H1 (cell line): Measurements from ENCODE around the gene HOXC13.

ENCODE experiments used
- CBX8 ChIP-seq: fragments of 300-800, 300-1000 bp; sonication (generic); IDR thresholded peaks from 2 replicates; pipeline ENCODE4 v1.7.1; 2016; ENCODE audit warnings: low read depth, low read length, borderline replicate concordance
- CHD2 ChIP-seq: IDR thresholded peaks from 2 replicates; pipeline ENCODE4 v1.6.1; 2012; ENCODE audit warnings: low read length, improper control_type of control experiment
- EZH2 ChIP-seq: fragments of 200-600 bp; sonication (generic); IDR thresholded peaks from 2 replicates; pipeline ENCODE4 v1.7.1; 2012; ENCODE audit warnings: low read depth, mild to moderate bottlenecking, moderate library complexity, low read length, inconsistent platforms; ENCODE audit not compliant: severe bottlenecking
- JUN ChIP-seq: IDR thresholded peaks from 2 replicates; pipeline ENCODE4 v1.6.1; 2011; ENCODE audit warnings: low read depth, mild to moderate bottlenecking, improper control_type of control experiment, low read length
- POLR2A ChIP-seq, 2 experiments: IDR thresholded peaks; 1 replicate in 1 of 2; 2 replicates in 1 of 2; pipeline ENCODE4 v1.6.1; 2011; ENCODE audit warnings: low read depth in 2 of 2, low read length in 2 of 2, mild to moderate bottlenecking in 2 of 2; ENCODE audit errors: control extremely low read depth in 1 of 2
- SIN3A ChIP-seq, 2 experiments: IDR thresholded peaks in 1 of 2; conservative IDR thresholded peaks in 1 of 2; 2 replicates each; pipeline ENCODE4 v1.6.1; 2011 to 2012; ENCODE audit warnings: low read length in 2 of 2, improper control_type of control experiment in 1 of 2, low read depth in 1 of 2, mild to moderate bottlenecking in 1 of 2
- SRF ChIP-seq: IDR thresholded peaks from 2 replicates; pipeline ENCODE4 v1.6.1; 2011; ENCODE audit warnings: mild to moderate bottlenecking, low read depth, low read length, moderate library complexity
- ZNF274 ChIP-seq: IDR thresholded peaks from 2 replicates; pipeline ENCODE4 v1.7.0; 2012; ENCODE audit warnings: low read length, borderline replicate concordance; ENCODE audit errors: extremely low read depth
- TF ChIP-seq, protein P1 (sequence below), 3 experiments: IDR thresholded peaks; 1 replicate in 2 of 3; 2 replicates in 1 of 3; pipeline versions ENCODE4 v1.5.1 to v1.6.1; 2011; ENCODE audit warnings: low read length in 3 of 3, mild to moderate bottlenecking in 3 of 3, inconsistent platforms in 2 of 3, low read depth in 1 of 3, moderate library complexity in 1 of 3; ENCODE audit not compliant: insufficient read depth in 1 of 3; ENCODE audit errors: control extremely low read depth in 1 of 3
- TF ChIP-seq, protein P2 (sequence below): IDR thresholded peaks from 2 replicates; pipeline ENCODE4 v1.6.1; 2012; ENCODE audit warnings: low read length, inconsistent platforms

DNA sequence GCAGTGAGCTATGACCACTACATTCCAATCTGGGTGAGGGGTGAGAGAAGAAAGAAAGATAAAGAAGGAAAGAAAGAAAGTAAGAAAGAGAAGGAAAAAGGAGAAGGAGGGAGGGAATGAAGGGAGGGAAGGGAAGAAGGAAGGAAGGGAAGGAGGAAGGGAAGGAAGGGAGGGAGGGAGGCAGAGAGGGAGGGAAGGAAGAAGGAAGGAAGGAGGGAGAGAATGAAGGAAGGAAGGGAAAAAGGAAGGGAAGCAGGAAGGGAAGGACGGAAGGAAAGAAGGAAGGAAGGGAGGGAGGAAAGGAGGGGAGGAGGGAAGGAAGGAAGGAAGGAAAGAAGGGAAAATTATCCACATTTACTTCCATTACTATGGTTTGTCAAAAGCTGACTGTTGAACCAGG is 39.4 kb upstream of the HOXC13 start:
- no peak for TF ChIP-seq SIN3A (conservative IDR thresholded peaks at IDR 0.05 in 1 of 2, IDR thresholded peaks at IDR 0.05 in 1 of 2; ENCODE audit: low read depth in 1 of 2, low read length in 2 of 2)
- TF ChIP-seq, protein P1, sequence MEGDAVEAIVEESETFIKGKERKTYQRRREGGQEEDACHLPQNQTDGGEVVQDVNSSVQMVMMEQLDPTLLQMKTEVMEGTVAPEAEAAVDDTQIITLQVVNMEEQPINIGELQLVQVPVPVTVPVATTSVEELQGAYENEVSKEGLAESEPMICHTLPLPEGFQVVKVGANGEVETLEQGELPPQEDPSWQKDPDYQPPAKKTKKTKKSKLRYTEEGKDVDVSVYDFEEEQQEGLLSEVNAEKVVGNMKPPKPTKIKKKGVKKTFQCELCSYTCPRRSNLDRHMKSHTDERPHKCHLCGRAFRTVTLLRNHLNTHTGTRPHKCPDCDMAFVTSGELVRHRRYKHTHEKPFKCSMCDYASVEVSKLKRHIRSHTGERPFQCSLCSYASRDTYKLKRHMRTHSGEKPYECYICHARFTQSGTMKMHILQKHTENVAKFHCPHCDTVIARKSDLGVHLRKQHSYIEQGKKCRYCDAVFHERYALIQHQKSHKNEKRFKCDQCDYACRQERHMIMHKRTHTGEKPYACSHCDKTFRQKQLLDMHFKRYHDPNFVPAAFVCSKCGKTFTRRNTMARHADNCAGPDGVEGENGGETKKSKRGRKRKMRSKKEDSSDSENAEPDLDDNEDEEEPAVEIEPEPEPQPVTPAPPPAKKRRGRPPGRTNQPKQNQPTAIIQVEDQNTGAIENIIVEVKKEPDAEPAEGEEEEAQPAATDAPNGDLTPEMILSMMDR (IDR thresholded peaks at IDR 0.05; ENCODE audit: control extremely low read depth in 1 of 3, insufficient read depth in 1 of 3, low read depth in 1 of 3, low read length in 3 of 3) = no peak
- TF ChIP-seq POLR2A (IDR thresholded peaks at IDR 0.05; ENCODE audit: control extremely low read depth in 1 of 2, low read depth in 2 of 2, low read length in 2 of 2) = no peak
- TF ChIP-seq JUN = no peak
- no peak for TF ChIP-seq ZNF274
- TF ChIP-seq, protein P2, sequence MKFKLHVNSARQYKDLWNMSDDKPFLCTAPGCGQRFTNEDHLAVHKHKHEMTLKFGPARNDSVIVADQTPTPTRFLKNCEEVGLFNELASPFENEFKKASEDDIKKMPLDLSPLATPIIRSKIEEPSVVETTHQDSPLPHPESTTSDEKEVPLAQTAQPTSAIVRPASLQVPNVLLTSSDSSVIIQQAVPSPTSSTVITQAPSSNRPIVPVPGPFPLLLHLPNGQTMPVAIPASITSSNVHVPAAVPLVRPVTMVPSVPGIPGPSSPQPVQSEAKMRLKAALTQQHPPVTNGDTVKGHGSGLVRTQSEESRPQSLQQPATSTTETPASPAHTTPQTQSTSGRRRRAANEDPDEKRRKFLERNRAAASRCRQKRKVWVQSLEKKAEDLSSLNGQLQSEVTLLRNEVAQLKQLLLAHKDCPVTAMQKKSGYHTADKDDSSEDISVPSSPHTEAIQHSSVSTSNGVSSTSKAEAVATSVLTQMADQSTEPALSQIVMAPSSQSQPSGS = no peak
- no peak for TF ChIP-seq CBX8
- no peak for TF ChIP-seq SRF
- no peak for TF ChIP-seq EZH2
- no peak for TF ChIP-seq CHD2
